Kidney (tissue), 14 donors: ENCODE results near the gene CCDC88C. TPM values are rescaled to one million over a fixed set of nuclear protein-coding genes. Genes with fewer than 3 reads are reported as not detected.

ENCODE experiments used
- DNase-seq, 5 donors: peaks; one replicate each; pipeline ENCODE4 v3.0.0-alpha.2; 2013 to 2020
- FAIRE-seq: peaks from 2 replicates; lab custom pipeline; 2012; peaks lifted over from hg19 to GRCh38; lab: Jason Lieb, UNC
- H3K27ac ChIP-seq, 2 donors: one replicate each; pipeline ENCODE4 v1.7.0; 2013; ENCODE audit warnings: low read depth in 2 of 2, low read length in 2 of 2, inconsistent platforms in 1 of 2
- H3K27me3 ChIP-seq: one replicate; pipeline ENCODE4 v1.7.1; 2013; ENCODE audit warnings: low read length, inconsistent platforms; ENCODE audit not compliant: control insufficient read depth, insufficient read depth
- H3K36me3 ChIP-seq, 3 donors: one replicate each; pipeline versions ENCODE4 v1.7.0 to v1.7.1; 2013; ENCODE audit warnings: low read length in 3 of 3, control low read depth in 1 of 3, inconsistent platforms in 1 of 3; ENCODE audit not compliant: insufficient read depth in 3 of 3, control insufficient read depth in 2 of 3
- H3K4me1 ChIP-seq, 3 donors: one replicate each; pipeline versions ENCODE4 v1.7.0 to v1.7.1; 2013; ENCODE audit warnings: low read length in 3 of 3, inconsistent platforms in 1 of 3, low read depth in 1 of 3; ENCODE audit not compliant: control insufficient read depth in 2 of 3, insufficient read depth in 2 of 3
- H3K4me3 ChIP-seq, 3 donors: one replicate each; pipeline versions ENCODE4 v1.7.0 to v1.8.1; 2013; ENCODE audit warnings: low read length in 3 of 3, control low read depth in 1 of 3, inconsistent platforms in 1 of 3
- H3K9ac ChIP-seq, 3 donors: one replicate each; pipeline versions ENCODE4 v1.7.0 to v1.7.1; 2013; ENCODE audit warnings: low read length in 3 of 3, control low read depth in 1 of 3, inconsistent platforms in 1 of 3
- H3K9me3 ChIP-seq, 3 donors: one replicate each; pipeline versions ENCODE4 v1.7.0 to v1.7.1; 2013; ENCODE audit warnings: low read length in 3 of 3, control low read depth in 1 of 3, inconsistent platforms in 1 of 3; ENCODE audit not compliant: control insufficient read depth in 2 of 3, insufficient read depth in 1 of 3
- intact Hi-C: fragments of 100-400 bp; cut with DNase I; formaldehyde crosslinking; loops from one replicate; pipeline ENCODE4 v1.11.1; 2022
- polyA plus RNA-seq: library from polyadenylated mRNA; stranded (reverse); fragments of 350-450 nt; fragmentation: Illumina TruSeq; extraction: RNeasy Lipid Tissue Mini Kit (QIAGEN cat#74804); gene quantifications from one replicate; pipeline ENCODE4 v1.2.3, GENCODE V29; 2014; ENCODE audit warnings: low read depth, low replicate concordance; ENCODE audit not compliant: insufficient read depth
- total RNA-seq: library from RNA; stranded (reverse); fragmentation: NEBNext Ultra II Directional; extraction: Animal tissue kit (Norgen Biotek cat#: 25700); gene quantifications from one replicate; pipeline ENCODE4 v1.2.1, GENCODE V29; 2021
- TF ChIP-seq, protein P1 (sequence below): IDR thresholded peaks from 3 replicates; pipeline ENCODE4 v1.5.1; 2012; ENCODE audit warnings: mild to moderate bottlenecking, moderate library complexity, borderline replicate concordance; ENCODE audit not compliant: insufficient read depth; ENCODE audit errors: extremely low read depth
- donor health status: control.
- donor health status: control.
- donor health status: control.
- donor health status: control.
- donor health status: control.
- donor health status: DM: yes; HTN: yes; CAD: no.
- donor health status: Normal renal cell carcinoma (clear cell type).

The CCDC88C gene
- total and polyA plus RNA-seq, 2 donors from 2014 or later: 6.6 to 32.8 TPM

DNA sequence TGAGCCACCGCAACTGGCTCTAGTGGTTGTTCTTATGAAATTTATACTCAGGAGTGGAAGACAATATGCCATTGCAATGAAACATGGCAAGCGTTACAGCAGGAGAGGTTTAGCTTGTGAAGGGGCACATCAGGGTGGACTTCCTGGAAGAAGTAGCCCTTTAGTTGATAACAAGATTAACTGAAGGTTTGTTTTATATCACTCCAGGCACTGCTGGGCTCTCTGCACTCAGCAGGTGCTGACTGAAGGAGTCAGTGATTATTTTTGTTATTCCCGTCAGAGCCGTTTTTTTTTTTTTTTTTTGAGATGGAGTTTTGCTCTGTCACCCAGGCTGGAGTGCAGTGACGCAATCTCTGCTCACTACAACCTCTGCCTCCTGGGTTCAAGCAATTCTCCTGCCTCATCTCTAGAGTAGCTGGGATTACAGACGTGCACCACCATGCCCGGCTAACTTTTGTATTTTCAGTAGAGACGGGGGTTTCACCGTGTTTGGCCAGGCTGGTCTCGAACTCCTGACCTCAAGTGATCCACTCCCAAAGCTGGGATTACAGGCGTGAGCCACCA, 155.6 kb downstream of the CCDC88C start:
- H3K4me1 ChIP-seq: peaks cover 0 to 7% (median 0%) of the 10 kb centered on the region in 3 donors
- H3K27ac ChIP-seq: no peak overlapping the region
- DNase-seq: no peak
- no peaks in the 10 kb centered on the region for H3K36me3 ChIP-seq
- TF ChIP-seq, protein P1, sequence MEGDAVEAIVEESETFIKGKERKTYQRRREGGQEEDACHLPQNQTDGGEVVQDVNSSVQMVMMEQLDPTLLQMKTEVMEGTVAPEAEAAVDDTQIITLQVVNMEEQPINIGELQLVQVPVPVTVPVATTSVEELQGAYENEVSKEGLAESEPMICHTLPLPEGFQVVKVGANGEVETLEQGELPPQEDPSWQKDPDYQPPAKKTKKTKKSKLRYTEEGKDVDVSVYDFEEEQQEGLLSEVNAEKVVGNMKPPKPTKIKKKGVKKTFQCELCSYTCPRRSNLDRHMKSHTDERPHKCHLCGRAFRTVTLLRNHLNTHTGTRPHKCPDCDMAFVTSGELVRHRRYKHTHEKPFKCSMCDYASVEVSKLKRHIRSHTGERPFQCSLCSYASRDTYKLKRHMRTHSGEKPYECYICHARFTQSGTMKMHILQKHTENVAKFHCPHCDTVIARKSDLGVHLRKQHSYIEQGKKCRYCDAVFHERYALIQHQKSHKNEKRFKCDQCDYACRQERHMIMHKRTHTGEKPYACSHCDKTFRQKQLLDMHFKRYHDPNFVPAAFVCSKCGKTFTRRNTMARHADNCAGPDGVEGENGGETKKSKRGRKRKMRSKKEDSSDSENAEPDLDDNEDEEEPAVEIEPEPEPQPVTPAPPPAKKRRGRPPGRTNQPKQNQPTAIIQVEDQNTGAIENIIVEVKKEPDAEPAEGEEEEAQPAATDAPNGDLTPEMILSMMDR: no peak
- no peak overlapping the region for H3K4me3 ChIP-seq
- FAIRE-seq: no peak
- no peak overlapping the region for H3K9ac ChIP-seq
- no peaks in the 10 kb centered on the region for H3K9me3 ChIP-seq
- intact Hi-C loops: no loop called here
- H3K27me3 ChIP-seq: no peaks in the 10 kb centered on the region

DNA sequence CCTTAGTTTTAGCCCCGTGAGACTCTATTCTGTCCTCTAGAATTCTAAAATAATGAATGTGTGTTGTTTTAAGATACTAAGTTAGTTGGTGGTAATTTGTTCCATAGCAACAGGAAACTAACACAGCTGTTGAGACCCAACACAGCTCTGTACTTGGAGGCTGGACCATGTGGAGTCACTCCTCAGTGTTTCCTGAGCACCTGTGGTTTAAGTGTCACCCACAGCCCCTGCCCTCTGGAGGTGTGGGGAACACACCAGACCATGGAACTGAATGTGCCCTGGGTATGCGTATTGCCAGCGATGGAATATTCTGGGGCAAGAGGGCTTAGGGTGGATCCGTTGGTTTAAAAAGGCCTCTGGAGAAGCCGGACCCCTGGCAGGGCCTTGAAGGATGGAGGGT, 156.5 kb downstream of the CCDC88C start:
- H3K27ac ChIP-seq: no peak overlapping the region
- H3K4me3 ChIP-seq: no peak overlapping the region
- H3K9ac ChIP-seq: no peak overlapping the region
- peaks cover 0 to 7% (median 0%) of the 10 kb centered on the region in 3 donors for H3K4me1 ChIP-seq
- intact Hi-C loops: no loop called here
- no peaks in the 10 kb centered on the region for H3K27me3 ChIP-seq
- no peak for FAIRE-seq
- H3K9me3 ChIP-seq: no peaks in the 10 kb centered on the region
- no peaks in the 10 kb centered on the region for H3K36me3 ChIP-seq
- DNase-seq: no peak
- TF ChIP-seq, protein P1: no peak

DNA sequence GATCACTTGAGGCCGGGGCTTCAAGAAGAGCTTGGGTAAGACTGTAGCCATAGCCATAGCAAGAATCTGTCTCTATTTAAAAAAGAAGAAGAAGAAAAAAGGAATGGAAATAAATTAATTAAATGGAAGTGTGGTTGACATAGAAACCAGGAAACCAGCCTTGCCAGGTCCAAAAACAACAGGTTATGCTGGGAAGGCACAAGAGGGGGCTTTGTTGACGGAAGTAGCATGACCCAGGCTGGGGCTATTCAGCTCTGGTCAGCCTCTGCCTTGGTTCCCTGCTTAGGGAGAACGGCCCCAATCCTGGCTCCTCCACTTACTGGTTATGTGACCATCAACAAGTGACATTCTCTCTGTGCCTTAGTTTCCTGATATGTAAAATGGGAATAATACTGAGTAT, 158.7 kb downstream of the CCDC88C start:
- H3K9ac ChIP-seq: no peak overlapping the region
- no peaks in the 10 kb centered on the region for H3K27me3 ChIP-seq
- TF ChIP-seq, protein P1: no peak
- intact Hi-C loops: no loop called here
- no peak overlapping the region for H3K4me3 ChIP-seq
- peaks cover 0 to 2% (median 0%) of the 10 kb centered on the region in 3 donors for H3K4me1 ChIP-seq
- H3K27ac ChIP-seq: no peak overlapping the region
- no peaks in the 10 kb centered on the region for H3K9me3 ChIP-seq
- no peak for FAIRE-seq
- no peaks in the 10 kb centered on the region for H3K36me3 ChIP-seq
- no peak for DNase-seq

DNA sequence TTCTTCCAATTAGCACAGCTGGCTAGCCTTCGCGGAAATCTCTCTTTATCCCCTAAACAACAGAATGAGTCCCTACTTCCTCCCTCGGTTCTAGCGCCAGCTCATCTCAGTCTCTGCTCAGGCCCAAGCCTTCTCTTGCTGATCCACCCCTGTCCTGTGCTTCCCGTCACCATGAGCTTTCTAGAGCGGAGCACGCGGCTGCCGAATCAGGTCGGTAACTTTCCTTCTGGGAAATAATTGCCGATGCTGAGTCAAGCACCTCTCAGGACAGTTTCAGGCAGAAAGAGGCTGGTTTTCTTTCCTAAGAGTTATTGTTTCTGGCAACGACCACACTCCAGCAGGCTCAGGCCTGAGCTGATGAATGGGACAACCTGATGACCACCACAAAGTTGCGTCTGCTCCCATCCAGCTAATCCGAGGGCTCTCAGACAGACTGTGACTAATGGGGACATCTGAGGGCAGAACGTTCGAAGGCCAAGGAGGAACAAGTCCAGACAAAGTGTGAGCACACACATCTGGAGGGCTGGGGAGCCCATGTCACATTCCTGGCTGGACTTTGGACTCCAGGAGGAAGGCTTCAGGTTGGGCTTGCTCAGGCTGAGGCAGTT, 159.5 kb downstream of the CCDC88C start:
- TF ChIP-seq, protein P1: no peak
- DNase-seq (peak in 2 of 5 donors; percentile 14 to 75), FAIRE-seq (no peak)
- H3K9me3 ChIP-seq: no peaks in the 10 kb centered on the region
- peaks cover 0 to 5% (median 0%) of the 10 kb centered on the region in 3 donors for H3K4me1 ChIP-seq
- H3K27ac ChIP-seq: no peak overlapping the region
- H3K36me3 ChIP-seq: no peaks in the 10 kb centered on the region
- no peak overlapping the region for H3K9ac ChIP-seq
- intact Hi-C loops: no loop called here
- H3K27me3 ChIP-seq: no peaks in the 10 kb centered on the region
- H3K4me3 ChIP-seq: no peak overlapping the region
